K562 (cell line): Measurements from ENCODE around the gene TSR3. TPM values are rescaled to one million over a fixed set of nuclear protein-coding genes. Genes with fewer than 3 reads are reported as not detected.

ENCODE experiments used
- C11orf30 ChIP-seq: fragments of 450-650 bp; IDR thresholded peaks from 2 replicates; pipeline ENCODE4 v1.6.1; 2016; ENCODE audit warnings: low read depth, mild to moderate bottlenecking
- CHD4 ChIP-seq: fragments of 200-600 bp; sonication (generic); IDR thresholded peaks from 3 replicates; pipeline ENCODE4 v1.6.1; 2012; ENCODE audit warnings: low read depth, mild to moderate bottlenecking, mixed read lengths, low read length, inconsistent platforms; ENCODE audit not compliant: insufficient read depth, insufficient replicate concordance, poor library complexity, severe bottlenecking
- FOSL1 ChIP-seq: fragments of 200-800 bp; sonication (Bioruptor generic); conservative IDR thresholded peaks from 2 replicates; pipeline ENCODE4 v1.6.1; 2016; ENCODE audit warnings: missing genetic modification characterization, missing compliant biosample characterization
- GABPB2 ChIP-seq: fragments of 250-450 bp; sonication (Bioruptor Pico); conservative IDR thresholded peaks from 2 replicates; pipeline ENCODE4 v1.5.1; 2021; ENCODE audit warnings: mild to moderate bottlenecking
- HDAC2 ChIP-seq: fragments of 450-650 bp; IDR thresholded peaks from 2 replicates; pipeline ENCODE4 v1.6.1; 2016; ENCODE audit warnings: mild to moderate bottlenecking
- MED1 ChIP-seq: sonication (generic); formaldehyde crosslinking; IDR thresholded peaks from 2 replicates; pipeline ENCODE4 v1.8.1; 2023; ENCODE audit warnings: missing genetic modification reagents, borderline replicate concordance
- MXI1 ChIP-seq: IDR thresholded peaks from 2 replicates; pipeline ENCODE4 v1.6.1; 2011; ENCODE audit warnings: low read depth, mild to moderate bottlenecking, improper control_type of control experiment, low read length
- PML ChIP-seq: IDR thresholded peaks from 2 replicates; pipeline ENCODE4 v1.6.1; 2012; ENCODE audit warnings: low read length, inconsistent platforms
- POLR2A ChIP-seq: fragments of 450-650 bp; conservative IDR thresholded peaks from 2 replicates; pipeline ENCODE4 v1.6.1; 2016
- RAD51 ChIP-seq: fragments of 450-650 bp; IDR thresholded peaks from 2 replicates; pipeline ENCODE4 v1.7.1; 2016; ENCODE audit warnings: low read depth, mild to moderate bottlenecking, borderline replicate concordance
- SMARCB1 ChIP-seq: IDR thresholded peaks from 2 replicates; pipeline ENCODE4 v1.6.1; 2011; ENCODE audit warnings: improper control_type of control experiment, low read depth; ENCODE audit not compliant: insufficient read length
- ZNF175 ChIP-seq: fragments of 200-800 bp; sonication (Bioruptor generic); IDR thresholded peaks from 2 replicates; pipeline ENCODE4 v1.6.1; 2016; ENCODE audit warnings: low read depth, mild to moderate bottlenecking, missing genetic modification characterization, missing compliant biosample characterization
- ZNF740 ChIP-seq, 3 experiments: fragments of 200-800 bp in 1 of 3; sonication (Bioruptor generic) in 1 of 3; sonication (generic) in 1 of 3; formaldehyde crosslinking in 1 of 3; IDR thresholded peaks; 2 replicates each; pipeline versions ENCODE4 v1.6.1 to v1.8.0; 2016 to 2022; ENCODE audit warnings: mild to moderate bottlenecking in 2 of 3, missing compliant biosample characterization in 2 of 3, missing genetic modification characterization in 2 of 3, missing genetic modification reagents in 1 of 3
- polyA plus RNA-seq, 8 experiments: library from polyadenylated mRNA; depleted of rRNA in 4 of 8; stranded (reverse) in 5 of 8; unstranded in 3 of 8; fragments of >200 nt; fragmentation: Nextera tagmentation in 2 of 8; fragmentation: Illumina TruSeq in 1 of 8; extraction: Ambion mirVana in 2 of 8; extraction: Trizol in 1 of 8; gene quantifications; 2 replicates each; pipeline versions ENCODE4 v1.2.1 to v1.2.3, GENCODE V29; 2011 to 2014; ENCODE audit warnings: inconsistent platforms in 1 of 8, missing spikeins in 1 of 8
- total RNA-seq, 7 experiments: library from RNA; depleted of rRNA in 6 of 7; stranded (reverse); fragments of >200 nt in 6 of 7; fragmentation: Illumina TruSeq in 2 of 7; extraction: Trizol in 2 of 7; gene quantifications; 2 replicates each; pipeline versions ENCODE4 v1.2.1 to v1.2.3, GENCODE V29; 2011 to 2021; ENCODE audit warnings: low replicate concordance in 1 of 7
- TF ChIP-seq, protein P1 (sequence below): sonication (generic); formaldehyde crosslinking; IDR thresholded peaks from 2 replicates; pipeline ENCODE4 v1.8.1; 2022; ENCODE audit warnings: missing genetic modification reagents
- TF ChIP-seq, protein P2 (sequence below): fragments of 450-650 bp; IDR thresholded peaks from 2 replicates; pipeline ENCODE4 v1.6.1; 2016; ENCODE audit warnings: low read depth

The TSR3 gene
- total and polyA plus RNA-seq, 9 of the 15 experiments (the other 6 are each of a cell fraction or from before 2014, with no cell fraction given) = 1.5 to 74.8 (median 16.5) TPM

DNA sequence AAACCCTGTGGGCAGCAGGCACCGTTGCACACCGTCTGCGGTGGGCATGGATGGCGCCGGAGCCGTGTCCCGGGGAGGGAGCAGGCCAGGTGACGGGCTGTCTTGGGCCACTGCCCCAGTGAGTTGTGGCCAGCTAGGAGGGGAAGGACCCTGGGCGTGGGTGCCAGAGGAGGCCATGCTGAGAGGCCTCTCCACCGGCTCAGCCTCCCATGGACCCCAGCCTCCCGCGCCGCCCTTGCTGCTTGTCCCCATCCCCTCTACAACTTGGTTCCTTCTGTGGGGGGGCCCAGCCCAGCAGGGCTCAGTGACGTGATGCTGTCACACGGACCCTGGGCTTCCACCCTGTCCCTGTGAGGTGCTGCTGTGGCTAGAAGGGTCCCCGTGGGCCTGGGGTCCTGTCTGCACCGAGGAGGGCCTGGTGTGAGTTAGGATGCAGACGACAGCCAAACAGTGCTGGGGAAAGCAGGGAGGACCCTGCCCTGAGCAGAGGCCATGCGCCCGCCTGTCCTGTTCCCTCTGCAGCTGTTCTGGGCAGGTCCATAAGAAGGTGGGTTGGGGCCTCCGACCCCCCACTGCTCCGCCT is 30.9 kb downstream of the TSR3 start (continued):
- TF ChIP-seq FOSL1 (tag) (no peak), MED1 (CRISPR knock-in tag) (no peak), RAD51 (no peak), ZNF175 (no peak), C11orf30 (no peak), POLR2A (0 out of 2 replicates have a peak, but pooled peaks have one; percentile 27), PML (no peak), HDAC2 (no peak), MXI1 (no peak), SMARCB1 (no peak), ZNF740 (CRISPR knock-in tag; IDR thresholded peaks at IDR 0.05) (0 out of 2 replicates have a peak, but pooled peaks have one; percentile 36), ZNF740 (tag; IDR thresholded peaks at IDR 0.05) (no peak), CHD4 (no peak), GABPB2 (CRISPR knock-in tag) (no peak)
- TF ChIP-seq, protein P1, sequence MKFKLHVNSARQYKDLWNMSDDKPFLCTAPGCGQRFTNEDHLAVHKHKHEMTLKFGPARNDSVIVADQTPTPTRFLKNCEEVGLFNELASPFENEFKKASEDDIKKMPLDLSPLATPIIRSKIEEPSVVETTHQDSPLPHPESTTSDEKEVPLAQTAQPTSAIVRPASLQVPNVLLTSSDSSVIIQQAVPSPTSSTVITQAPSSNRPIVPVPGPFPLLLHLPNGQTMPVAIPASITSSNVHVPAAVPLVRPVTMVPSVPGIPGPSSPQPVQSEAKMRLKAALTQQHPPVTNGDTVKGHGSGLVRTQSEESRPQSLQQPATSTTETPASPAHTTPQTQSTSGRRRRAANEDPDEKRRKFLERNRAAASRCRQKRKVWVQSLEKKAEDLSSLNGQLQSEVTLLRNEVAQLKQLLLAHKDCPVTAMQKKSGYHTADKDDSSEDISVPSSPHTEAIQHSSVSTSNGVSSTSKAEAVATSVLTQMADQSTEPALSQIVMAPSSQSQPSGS = no peak
- TF ChIP-seq, protein P2, sequence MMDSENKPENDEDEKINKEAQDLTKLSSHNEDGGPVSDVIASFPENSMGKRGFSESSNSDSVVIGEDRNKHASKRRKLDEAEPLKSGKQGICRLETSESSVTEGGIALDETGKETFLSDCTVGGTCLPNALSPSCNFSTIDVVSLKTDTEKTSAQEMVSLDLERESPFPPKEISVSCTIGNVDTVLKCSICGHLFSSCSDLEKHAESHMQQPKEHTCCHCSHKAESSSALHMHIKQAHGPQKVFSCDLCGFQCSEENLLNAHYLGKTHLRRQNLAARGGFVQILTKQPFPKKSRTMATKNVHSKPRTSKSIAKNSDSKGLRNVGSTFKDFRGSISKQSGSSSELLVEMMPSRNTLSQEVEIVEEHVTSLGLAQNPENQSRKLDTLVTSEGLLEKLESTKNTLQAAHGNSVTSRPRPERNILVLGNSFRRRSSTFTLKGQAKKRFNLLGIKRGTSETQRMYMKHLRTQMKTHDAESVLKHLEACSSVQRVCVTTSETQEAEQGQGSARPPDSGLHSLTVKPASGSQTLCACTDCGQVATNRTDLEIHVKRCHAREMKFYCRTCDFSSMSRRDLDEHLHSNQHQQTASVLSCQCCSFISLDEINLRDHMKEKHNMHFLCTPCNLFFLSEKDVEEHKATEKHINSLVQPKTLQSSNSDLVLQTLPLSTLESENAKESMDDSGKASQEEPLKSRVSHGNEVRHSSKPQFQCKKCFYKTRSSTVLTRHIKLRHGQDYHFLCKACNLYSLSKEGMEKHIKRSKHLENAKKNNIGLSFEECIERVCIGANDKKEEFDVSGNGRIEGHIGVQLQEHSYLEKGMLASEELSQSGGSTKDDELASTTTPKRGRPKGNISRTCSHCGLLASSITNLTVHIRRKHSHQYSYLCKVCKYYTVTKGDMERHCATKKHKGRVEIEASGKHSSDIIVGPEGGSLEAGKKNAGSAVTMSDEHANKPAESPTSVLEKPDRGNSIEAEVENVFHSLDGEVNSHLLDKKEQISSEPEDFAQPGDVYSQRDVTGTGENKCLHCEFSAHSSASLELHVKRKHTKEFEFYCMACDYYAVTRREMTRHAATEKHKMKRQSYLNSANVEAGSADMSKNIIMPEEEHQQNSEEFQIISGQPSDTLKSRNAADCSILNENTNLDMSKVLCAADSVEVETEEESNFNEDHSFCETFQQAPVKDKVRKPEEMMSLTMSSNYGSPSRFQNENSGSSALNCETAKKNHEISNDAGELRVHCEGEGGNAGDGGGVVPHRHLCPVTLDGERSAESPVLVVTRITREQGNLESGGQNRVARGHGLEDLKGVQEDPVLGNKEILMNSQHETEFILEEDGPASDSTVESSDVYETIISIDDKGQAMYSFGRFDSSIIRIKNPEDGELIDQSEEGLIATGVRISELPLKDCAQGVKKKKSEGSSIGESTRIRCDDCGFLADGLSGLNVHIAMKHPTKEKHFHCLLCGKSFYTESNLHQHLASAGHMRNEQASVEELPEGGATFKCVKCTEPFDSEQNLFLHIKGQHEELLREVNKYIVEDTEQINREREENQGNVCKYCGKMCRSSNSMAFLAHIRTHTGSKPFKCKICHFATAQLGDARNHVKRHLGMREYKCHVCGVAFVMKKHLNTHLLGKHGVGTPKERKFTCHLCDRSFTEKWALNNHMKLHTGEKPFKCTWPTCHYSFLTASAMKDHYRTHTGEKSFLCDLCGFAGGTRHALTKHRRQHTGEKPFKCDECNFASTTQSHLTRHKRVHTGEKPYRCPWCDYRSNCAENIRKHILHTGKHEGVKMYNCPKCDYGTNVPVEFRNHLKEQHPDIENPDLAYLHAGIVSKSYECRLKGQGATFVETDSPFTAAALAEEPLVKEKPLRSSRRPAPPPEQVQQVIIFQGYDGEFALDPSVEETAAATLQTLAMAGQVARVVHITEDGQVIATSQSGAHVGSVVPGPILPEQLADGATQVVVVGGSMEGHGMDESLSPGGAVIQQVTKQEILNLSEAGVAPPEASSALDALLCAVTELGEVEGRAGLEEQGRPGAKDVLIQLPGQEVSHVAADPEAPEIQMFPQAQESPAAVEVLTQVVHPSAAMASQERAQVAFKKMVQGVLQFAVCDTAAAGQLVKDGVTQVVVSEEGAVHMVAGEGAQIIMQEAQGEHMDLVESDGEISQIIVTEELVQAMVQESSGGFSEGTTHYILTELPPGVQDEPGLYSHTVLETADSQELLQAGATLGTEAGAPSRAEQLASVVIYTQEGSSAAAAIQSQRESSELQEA = no peak
